HG02840 (cell line): ENCODE data around the gene SUN3.
"Not testable (repeated sequence)": the region's sequence is repeated elsewhere in the genome, so short reads cannot be mapped to it uniquely, and the experiment has no call there.

Source experiments
- ATAC-seq: cut with Tn5 transposase; IDR thresholded peaks from one replicate; pipeline ENCODE4 v1.9.1; 2021; ENCODE audit warnings: mild to moderate bottlenecking, moderate library complexity, moderate number of reproducible peaks; ENCODE audit not compliant: unreplicated experiment, low FRiP score

Gene SUN3

GRCh38 chr7:48033922-48034321, 5.0 kb upstream of the SUN3 start:
- ATAC-seq: no peak

- no peak for ATAC-seq
Measured at GRCh38 chr7:48031111-48031510, 2.2 kb upstream of the SUN3 start.

- ATAC-seq: no peak
Measured at GRCh38 chr7:48025624-48026023, 3.3 kb downstream of the SUN3 start.

GRCh38 chr7:48017674-48018073, 11.2 kb downstream of the SUN3 start:
- no peak for ATAC-seq

GRCh38 chr7:48016641-48017040, 12.3 kb downstream of the SUN3 start:
- ATAC-seq: no peak

GRCh38 chr7:48011951-48012350, 17.0 kb downstream of the SUN3 start:
- ATAC-seq: no peak

- ATAC-seq: no peak
Measured at GRCh38 chr7:48011323-48011722, 17.6 kb downstream of the SUN3 start.

- no peak for ATAC-seq
Measured at GRCh38 chr7:48009954-48010353, 19.0 kb downstream of the SUN3 start.

GRCh38 chr7:48009257-48009656, 19.6 kb downstream of the SUN3 start:
- ATAC-seq: no peak

- ATAC-seq: no peak
Measured at GRCh38 chr7:48006866-48007265, 22.0 kb downstream of the SUN3 start.

GRCh38 chr7:48004638-48005037, 24.3 kb downstream of the SUN3 start:
- no peak for ATAC-seq

GRCh38 chr7:48004032-48004431, 24.9 kb downstream of the SUN3 start:
- no peak for ATAC-seq

GRCh38 chr7:48000164-48000563, 28.7 kb downstream of the SUN3 start:
- ATAC-seq: not testable (repeated sequence)

- ATAC-seq: no peak
Measured at GRCh38 chr7:47999413-47999812, 29.5 kb downstream of the SUN3 start.

- ATAC-seq: no peak
Measured at GRCh38 chr7:47992446-47992845, 36.5 kb downstream of the SUN3 start.

- peak; percentile 100 for ATAC-seq
Measured at GRCh38 chr7:47991741-47992311, 37.1 kb downstream of the SUN3 start.

GRCh38 chr7:47991270-47991669, 37.6 kb downstream of the SUN3 start:
- no peak for ATAC-seq

- no peak for ATAC-seq
Measured at GRCh38 chr7:47990592-47990991, 38.3 kb downstream of the SUN3 start.

- not testable (repeated sequence) for ATAC-seq
Measured at GRCh38 chr7:47989607-47990400, 39.1 kb downstream of the SUN3 start.

GRCh38 chr7:47988496-47989386, 40.2 kb downstream of the SUN3 start:
- no peak for ATAC-seq

GRCh38 chr7:47982610-47983009, 46.3 kb downstream of the SUN3 start:
- no peak for ATAC-seq
